Measurements from ENCODE around the gene TIAM1.

The TIAM1 gene, protein sequence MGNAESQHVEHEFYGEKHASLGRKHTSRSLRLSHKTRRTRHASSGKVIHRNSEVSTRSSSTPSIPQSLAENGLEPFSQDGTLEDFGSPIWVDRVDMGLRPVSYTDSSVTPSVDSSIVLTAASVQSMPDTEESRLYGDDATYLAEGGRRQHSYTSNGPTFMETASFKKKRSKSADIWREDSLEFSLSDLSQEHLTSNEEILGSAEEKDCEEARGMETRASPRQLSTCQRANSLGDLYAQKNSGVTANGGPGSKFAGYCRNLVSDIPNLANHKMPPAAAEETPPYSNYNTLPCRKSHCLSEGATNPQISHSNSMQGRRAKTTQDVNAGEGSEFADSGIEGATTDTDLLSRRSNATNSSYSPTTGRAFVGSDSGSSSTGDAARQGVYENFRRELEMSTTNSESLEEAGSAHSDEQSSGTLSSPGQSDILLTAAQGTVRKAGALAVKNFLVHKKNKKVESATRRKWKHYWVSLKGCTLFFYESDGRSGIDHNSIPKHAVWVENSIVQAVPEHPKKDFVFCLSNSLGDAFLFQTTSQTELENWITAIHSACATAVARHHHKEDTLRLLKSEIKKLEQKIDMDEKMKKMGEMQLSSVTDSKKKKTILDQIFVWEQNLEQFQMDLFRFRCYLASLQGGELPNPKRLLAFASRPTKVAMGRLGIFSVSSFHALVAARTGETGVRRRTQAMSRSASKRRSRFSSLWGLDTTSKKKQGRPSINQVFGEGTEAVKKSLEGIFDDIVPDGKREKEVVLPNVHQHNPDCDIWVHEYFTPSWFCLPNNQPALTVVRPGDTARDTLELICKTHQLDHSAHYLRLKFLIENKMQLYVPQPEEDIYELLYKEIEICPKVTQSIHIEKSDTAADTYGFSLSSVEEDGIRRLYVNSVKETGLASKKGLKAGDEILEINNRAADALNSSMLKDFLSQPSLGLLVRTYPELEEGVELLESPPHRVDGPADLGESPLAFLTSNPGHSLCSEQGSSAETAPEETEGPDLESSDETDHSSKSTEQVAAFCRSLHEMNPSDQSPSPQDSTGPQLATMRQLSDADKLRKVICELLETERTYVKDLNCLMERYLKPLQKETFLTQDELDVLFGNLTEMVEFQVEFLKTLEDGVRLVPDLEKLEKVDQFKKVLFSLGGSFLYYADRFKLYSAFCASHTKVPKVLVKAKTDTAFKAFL (N-terminal part only)

DNA sequence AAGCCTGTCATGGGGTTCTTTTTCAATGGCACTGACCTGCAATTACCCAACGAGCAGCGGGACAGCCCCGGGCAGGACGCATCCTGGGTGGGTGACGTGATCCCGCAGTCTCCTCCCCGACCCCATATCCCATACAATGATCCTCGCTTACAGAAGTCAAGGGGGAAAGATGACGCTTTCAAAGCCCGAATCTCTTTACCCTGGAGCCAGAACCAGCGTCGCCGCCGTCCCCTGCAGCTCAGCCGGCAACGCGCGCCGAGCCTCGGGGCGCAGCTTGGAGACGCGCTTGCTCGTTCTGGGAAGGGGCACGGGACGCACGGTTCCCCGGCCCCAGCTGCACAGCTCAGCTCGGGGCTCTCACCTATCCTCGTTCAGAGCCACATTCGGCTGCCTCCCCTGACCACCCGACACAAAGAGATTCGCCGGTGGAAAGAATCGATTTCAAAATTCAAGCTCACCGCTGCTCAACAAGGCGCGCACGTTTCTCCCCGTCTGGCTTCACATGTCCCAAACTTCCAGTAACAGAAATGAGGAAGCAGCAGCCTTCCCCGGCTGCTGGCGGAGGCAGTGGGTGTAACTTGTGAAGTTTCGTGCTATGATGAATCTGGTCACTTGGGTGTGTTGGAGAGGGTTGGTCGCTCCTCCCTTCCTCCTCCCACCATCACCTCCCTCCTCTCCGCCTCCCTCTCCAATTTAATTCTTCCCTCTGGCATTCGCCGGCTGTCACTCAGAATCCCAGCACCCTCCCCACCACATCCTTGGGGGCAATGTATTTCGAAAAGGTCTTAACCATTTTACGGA lies at the start of gene TIAM1:
TSS of gene TIAM1 (minus strand) at position 582 of the 801 bp plus-strand sequence. CDS start 77,289 bp downstream, outside the sequence.
- no peak for DNase-seq (ENCODE audit: low read depth)

DNA sequence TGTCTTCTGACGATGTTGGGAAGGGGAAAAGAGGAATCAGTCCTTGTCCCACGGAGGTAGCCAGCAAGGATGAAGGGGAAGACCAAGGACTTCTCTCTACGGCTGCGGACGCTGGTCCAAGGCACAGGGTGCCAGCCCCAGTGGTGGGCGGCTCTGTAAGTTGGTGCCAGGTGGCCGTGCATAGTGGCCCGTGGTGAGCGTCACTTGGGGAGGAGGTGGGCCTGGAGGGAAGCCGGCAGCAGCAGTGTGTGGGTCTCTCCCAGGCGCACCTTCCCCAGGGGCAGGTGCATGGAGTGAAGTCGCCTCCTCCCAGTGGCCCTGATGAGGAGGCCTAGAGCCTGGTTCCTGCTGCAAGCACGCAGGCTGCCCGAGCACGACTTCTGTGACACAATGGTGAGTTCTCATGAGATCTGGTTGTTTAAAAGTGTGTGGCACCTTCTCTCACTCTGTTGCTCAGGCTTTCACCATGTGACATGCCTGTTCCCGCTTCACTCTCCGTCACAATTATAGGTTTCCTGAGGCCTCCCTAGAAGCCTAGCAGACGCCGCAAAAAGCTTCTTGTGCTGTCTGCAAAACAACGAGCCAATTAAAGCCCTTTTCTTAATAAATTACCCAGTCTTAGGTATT lies 43.6 kb upstream of the TIAM1 start:
- DNase-seq (ENCODE audit: low read depth), result no peak

DNA sequence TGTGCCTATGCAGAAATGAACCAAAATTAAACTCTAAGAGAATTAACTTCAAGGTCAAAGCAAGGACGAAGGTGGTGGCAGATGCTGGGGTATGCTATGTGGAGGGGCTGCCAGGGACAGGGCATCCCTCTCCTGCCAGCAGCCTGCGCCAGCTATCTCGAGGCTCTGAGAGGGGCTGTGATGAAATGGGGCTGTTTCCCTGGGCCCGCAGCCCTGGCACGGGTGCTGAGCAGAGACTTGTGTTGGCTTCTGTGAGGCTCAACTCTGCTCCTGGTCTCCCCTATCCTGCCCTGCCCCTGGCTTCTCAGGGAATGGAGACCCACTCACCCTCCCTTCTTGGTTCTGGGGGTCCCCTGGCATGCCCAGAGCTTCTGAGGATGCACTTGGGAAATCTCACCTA lies 41.9 kb upstream of the TIAM1 start:
- no peak for DNase-seq (ENCODE audit: low read depth)

DNA sequence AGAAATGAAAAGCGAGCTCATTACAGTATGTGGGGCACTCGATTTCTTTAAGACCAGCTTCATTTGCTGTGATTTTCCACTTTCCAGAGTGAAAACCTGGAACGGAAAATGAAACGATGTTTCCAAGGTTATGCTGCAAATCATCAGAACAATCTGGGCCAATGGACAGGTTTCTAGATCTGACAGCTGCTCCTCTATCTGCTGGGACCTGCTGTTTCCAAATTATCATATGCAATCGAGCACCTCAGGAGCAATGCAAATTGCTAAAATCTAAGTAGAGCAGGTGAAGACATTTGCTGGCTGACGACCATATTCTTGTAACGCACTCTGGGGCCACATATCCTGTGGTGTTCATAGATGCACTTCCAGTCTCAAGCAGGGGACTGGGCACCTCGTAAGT lies 39.7 kb upstream of the TIAM1 start:
- DNase-seq (ENCODE audit: low read depth), result no peak

DNA sequence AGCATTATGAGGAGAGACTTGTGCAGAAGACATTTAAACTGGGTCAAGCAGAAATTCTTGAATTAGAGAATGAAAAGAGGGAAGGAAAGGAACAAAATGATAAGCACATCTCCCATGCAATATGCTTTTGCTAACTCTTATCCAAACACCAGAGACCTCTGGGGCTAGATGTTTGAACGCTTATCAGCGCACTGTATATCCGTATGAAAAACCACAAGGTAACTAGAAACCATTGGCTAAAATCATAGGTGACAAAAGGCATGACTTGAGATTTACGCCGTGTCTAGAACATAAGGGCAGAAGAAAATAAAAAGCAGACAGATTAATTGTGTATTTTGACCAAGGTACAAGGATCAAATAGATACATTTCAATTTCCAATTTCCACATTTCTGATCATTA lies 38.0 kb upstream of the TIAM1 start:
- DNase-seq (ENCODE audit: low read depth), result no peak

DNA sequence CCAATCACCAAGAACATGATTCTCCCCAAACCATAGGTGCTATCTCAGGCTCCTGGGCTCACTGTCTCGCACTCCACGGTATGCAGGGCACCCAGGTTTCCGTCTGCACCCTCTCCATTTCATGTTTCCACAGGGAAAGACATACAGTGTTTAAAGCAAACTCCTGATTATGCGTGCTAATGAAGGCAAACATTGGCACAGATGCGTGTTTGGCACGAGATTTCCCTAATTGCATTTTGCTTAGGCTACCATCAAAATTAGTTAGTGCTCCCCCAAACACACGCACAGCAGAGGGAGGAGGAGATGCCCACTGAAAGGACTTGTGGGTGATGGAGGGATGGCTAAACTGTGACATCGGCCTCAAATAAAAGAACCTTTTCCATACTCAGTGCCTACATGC lies 32.2 kb upstream of the TIAM1 start:
- DNase-seq (ENCODE audit: low read depth), result no peak

DNA sequence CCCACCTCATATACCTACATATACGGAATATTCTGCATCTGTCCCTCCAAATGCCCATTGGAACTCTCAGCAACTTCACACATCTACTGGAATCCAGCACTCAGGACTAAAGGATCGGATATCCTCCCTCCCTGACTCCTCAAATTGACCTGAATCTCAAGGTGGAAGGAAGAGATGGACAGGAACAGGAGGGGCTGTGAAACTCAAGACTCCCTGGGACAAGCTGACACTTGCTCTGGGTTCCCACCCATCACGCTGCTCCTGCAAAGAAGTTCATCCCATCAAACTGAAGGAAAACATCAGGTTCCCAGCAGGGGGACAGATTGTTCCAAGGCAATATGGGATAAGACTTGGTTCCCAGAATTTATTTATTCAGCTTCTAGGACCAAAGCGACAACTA lies 30.3 kb upstream of the TIAM1 start:
- no peak for DNase-seq (ENCODE audit: low read depth)

DNA sequence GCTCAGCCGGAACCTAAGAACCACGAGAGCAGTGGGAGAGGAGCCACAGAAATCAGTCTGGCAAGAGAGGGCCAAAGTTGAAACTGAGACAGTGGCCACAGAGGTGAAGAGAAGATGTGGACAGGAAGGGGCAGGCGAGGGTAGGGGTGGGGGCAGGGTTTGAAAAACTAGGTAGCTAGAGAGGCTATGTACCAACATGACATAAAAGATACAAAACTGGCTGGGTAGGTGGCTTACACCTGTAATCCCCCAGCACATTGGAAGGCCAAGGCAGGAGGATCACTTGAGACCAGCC lies 28.4 kb upstream of the TIAM1 start:
- no peak for DNase-seq (ENCODE audit: low read depth)

DNA sequence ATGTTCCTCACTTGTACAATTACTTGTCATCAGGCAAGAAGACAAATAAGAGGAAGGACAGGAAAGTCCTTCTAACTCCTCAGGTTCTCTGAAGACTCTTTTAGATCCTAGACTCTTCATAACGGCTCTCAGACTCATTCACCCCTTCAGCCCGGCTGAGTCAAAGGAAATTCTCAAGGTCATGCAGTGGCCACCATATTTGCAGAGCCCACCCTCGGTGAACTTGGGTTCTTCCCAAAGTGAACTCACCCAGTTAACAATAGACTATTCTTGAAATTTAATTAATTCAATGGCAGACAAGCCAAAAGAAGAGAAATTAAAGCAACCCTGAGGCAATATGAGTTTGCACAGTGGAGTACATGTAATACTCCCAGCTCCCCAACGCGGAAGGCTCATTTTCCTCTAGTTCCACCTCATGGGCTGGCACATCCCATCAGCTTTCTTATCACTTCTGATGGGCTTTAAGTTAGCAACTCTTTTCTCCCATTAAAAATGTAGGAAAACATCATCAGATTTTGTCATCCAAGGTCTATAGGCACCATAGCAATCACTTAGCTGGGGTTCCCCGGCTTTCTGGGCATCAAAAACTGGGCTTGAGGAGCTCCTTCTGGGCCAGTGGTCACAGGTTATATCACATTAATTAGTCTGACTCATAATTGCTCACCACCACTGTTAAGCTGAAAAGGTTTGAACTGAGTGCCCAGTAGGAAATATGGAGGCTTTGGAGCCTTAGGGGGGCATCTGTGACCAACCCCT lies 27.8 kb upstream of the TIAM1 start:
- DNase-seq (ENCODE audit: low read depth), result no peak

DNA sequence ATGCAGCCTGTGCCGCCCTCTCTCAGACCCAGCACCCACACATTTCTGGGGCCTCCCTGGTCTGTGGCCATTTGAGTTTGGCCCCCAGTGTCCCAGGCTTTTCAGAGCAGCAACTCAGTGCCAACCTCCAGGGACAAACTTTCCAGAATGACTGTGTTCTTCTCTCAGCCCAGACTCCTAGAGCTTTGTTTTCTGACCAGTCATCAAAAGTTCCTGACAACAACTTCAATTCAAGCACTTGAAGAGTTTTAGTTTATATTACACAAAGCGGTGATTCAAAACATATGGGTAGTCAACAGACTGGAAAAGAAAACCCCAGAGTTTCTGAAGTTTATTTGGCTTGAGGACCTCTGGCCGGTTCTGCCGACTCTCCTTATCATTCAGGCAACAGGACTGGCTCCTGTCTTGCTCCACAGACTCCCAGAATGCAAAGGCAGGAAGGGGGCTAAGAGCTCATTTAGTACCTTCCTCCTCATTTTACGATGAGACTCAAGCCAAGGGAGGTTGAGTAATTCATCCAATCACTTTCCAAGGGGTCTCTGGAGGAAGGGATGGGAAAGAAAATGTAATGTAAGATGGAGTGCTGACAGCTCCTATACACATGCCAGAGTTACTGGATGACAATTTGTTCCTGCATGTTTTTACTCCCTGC lies 27.0 kb upstream of the TIAM1 start:
- DNase-seq (ENCODE audit: low read depth), result no peak

DNA sequence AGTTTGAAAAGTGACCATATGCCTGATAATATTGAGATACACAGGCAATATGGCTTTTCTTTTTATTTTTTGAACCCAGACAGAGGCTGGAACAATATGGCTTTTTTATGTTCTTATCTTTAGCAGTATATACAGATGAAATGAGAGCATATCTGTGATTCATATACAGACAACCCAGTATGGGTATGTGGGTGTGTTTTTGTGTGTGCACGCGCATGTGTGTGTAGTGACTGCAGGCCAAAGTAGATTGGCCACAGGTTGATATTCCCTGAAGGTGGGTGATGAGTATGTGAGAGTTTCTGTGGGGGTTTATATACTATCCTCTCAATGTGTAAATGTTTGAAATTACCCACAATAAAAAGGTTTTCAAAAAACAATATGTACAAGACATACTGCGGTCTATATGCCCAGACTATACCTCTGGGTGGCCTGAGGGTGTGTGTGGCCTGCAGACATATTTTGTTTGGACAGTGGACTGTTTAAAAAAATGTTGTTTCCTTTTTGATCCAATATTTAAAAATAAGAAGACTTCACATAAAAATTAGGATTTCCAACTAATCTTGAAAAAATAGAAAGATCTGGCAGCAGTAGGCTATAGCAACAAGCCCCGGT lies 26.3 kb upstream of the TIAM1 start:
- DNase-seq (ENCODE audit: low read depth), result no peak

DNA sequence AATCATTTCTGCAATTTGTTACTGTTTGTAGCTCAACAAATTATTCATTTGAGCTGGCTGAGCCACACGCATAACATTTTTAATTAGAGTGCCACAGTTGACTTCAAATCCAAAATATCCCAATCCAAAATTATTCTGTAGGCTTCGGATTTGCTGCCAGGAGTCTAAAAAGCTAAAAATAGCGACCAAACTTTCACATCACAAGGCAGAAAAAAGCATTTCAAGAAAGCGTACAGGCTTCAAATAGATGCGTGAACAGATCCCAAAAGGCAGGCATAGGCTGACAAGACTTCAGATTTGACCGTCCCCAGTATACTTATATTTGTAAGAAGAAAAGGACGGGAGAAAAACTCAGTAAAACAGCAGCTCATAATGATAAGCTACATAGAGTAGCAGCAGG lies 24.3 kb upstream of the TIAM1 start:
- DNase-seq (ENCODE audit: low read depth), result no peak

DNA sequence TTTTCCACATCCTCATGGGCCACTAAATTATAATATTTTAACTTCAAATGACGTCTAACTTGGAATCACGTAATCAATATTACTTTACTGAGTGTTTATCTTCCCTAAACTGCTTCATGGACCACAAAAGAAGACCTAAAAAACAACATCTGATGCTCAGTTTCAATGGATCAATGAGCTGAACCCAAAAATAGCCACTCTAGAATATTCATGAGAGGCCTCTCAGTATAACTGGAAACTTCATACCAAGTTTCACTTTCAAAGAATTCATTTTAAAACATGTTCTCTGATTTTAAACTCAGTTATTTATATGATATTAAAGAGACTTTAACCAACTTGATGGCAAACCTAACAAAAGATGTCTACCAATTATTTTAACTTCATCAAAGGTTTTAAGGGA lies 23.7 kb upstream of the TIAM1 start:
- DNase-seq (ENCODE audit: low read depth), result no peak

DNA sequence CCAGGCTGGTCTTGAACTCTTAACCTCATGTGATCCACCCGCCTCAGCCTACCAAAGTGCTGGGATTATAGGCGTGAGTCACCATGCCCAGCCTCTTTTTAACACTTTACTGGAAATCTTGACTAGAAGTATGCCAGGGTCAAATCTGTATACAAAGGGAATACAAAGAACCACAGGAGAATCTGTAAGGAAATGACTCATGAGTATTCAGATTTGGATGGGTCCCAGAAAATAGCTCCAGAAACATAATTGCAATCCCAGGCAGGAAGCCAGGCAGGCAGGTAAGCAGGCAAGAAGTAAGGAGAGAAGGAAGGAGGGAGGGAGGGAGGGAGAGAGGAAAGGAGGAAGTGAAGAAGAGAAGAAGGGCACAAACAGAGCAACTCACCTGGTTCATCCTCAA lies 22.8 kb upstream of the TIAM1 start:
- no peak for DNase-seq (ENCODE audit: low read depth)

DNA sequence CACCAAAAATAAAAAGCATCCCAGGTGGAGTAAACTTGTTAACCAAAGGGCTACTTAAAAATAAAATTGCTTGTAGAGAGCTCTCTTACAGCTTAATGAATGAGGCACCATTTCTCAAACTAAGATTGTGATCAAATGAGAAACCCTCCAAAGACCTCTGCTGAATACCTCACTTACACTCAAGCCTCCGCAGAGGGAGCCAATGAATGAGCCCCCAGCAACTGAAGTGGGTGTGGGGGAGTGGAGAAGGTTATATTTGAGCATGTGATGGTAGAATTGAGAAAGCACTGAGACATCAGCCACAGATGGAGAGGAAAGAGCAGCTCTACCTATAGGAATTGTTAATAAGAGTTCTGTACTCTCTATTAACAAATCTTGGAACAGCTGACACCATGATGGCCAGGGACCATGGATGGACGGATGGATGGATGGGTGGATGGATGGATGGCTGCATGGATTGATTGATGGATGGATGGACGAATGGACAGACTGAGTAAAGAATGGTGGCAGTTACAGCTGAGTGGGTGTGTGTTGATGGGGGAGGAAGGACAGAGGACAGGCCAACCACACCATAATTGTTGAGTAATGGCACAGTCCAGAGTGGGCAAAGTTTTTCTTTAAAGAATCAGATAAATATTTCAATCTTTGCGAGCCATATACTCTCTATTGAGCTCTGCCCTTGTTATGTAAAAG lies 20.3 kb upstream of the TIAM1 start:
- DNase-seq (ENCODE audit: low read depth), result no peak

DNA sequence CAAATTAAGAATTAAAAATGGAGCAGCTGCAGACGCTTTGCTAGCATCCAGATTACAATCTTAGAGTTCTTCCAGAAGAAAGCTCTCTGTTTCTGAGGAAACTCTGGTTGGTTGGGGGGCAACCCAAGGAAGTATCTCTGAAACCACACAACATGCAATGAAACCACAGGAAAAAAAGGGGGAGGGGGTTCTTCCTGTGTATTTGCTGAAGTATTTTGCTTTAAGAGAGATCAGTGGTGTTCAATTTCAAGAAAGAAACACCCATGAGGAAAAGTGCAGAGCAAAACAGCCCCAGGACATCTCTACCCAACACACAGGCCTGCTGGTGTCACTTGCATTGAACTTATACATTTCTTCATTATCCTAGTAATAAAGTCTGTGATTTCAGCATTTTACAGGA lies 19.7 kb upstream of the TIAM1 start:
- no peak for DNase-seq (ENCODE audit: low read depth)

DNA sequence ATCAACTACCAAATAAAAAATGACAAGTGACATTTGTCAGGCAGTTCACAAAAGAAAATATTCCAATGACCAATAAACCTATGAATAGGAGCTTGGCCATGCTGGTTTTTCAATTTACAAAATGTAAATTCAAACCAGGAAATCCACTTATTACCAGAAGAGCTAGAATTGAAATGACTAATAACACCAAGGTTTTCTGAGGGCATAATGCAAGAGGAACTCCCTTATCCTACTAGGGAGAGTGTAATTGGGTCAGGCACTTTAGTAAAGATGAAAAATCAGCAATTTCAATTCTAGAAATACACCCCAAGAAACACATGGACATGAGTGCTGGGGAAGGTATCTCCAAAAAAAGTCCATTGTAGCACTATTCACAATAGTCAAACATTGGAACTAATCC lies 16.7 kb upstream of the TIAM1 start:
- no peak for DNase-seq (ENCODE audit: low read depth)

DNA sequence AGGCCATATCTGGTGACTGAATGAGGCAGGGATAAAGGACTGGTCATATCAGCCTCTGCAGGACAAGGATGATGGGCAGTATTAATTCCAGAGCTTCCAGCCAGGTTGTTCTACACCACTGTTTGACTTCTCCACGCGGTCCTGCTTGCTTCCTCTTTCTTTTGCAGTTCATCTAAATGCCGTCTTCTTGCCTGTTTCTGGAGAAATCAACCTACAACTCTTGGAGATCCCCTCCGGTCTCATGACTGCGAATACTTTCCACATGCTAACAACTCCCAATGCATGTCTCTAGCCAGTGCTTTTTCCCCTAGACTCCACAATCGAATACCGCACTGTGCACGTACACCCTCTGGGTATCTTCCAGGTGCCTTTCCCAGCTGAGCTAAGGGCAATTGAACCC lies 14.1 kb upstream of the TIAM1 start:
- DNase-seq (ENCODE audit: low read depth), result no peak

DNA sequence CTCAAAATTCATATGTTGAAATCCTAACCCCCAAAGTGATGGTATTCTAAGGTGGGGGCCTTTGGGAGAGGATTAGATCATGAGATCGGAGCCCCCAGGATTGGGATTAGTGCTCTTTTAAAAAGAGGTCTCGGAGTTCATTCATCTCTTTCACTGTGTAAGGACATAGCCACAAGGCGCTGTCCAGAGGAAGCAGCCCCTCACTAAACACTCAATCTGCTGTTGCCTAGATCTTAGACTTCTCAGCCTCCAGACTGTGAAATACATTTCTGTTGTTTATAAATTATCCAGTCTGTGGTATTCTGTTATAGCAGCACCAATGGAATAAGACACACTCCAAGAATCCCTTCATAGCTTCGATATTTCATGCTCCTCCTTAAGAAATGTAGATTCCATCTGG lies 12.4 kb upstream of the TIAM1 start:
- DNase-seq (ENCODE audit: low read depth), result no peak
